Measurements from ENCODE around the gene FCHSD2.

DNA sequence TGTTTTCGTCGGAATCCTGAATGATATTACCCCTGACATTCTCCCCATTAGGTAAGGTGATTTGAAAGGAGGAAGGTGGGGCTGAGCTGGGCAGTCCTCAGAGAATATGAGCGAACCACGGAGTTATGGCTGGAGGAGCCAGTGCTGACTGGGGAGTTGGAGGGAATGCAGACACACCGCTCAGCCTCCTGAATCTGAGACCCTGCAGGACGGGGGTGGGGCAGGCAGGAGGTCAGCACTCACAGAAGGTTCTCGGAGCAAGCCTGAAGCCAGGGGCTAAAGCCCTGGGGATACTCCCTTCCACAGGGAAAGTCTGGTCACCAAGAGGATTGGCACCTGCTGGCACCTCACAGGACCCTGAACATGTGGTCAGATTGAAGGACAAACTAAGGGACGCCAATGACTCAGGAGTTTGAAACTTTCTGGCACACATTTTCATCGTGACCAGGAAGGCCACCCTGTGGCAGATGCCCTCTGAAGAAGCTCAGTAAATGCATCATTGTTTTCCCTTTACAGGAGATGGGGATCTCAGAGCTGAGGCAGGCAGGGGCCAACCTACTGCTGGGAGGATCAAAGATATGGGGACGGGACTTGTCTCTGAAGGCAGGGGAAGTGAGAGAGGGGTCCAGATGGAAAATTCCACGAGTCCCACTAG, 26.9 kb upstream of the FCHSD2 start:
- TF ChIP-seq, protein P1, sequence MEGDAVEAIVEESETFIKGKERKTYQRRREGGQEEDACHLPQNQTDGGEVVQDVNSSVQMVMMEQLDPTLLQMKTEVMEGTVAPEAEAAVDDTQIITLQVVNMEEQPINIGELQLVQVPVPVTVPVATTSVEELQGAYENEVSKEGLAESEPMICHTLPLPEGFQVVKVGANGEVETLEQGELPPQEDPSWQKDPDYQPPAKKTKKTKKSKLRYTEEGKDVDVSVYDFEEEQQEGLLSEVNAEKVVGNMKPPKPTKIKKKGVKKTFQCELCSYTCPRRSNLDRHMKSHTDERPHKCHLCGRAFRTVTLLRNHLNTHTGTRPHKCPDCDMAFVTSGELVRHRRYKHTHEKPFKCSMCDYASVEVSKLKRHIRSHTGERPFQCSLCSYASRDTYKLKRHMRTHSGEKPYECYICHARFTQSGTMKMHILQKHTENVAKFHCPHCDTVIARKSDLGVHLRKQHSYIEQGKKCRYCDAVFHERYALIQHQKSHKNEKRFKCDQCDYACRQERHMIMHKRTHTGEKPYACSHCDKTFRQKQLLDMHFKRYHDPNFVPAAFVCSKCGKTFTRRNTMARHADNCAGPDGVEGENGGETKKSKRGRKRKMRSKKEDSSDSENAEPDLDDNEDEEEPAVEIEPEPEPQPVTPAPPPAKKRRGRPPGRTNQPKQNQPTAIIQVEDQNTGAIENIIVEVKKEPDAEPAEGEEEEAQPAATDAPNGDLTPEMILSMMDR (IDR thresholded peaks at IDR 0.05) = no peak
- no peak for TF ChIP-seq POLR2A (IDR thresholded peaks at IDR 0.05)

Measured in lower leg skin (tissue), 3 donors.